WTC11 (cell line): ENCODE data around the gene TSPAN9. TPM values are rescaled to one million over a fixed set of nuclear protein-coding genes. Genes with fewer than 3 reads are reported as not detected.

Source experiments
- ATAC-seq: fragments of 200-7000 bp; cut with Tn5 transposase; 2 replicates; pipeline ENCODE4 v1.10.0; 2021; ENCODE audit warnings: mild to moderate bottlenecking, moderate library complexity
- CTCF ChIA-PET: fragments of 300-600 bp; sonication (Branson Sonifier 250); formaldehyde crosslinking; loops from one replicate; lab custom pipeline; 2021; ENCODE audit warnings: antibody characterized with exemption; lab: Charles Lee
- POLR2A ChIA-PET: fragments of 350-600 bp; sonication (Branson Sonifier 250); formaldehyde crosslinking; loops from one replicate; lab custom pipeline; 2021; ENCODE audit warnings: antibody characterized with exemption; lab: Charles Lee
- DNase-seq: peaks from one replicate; pipeline ENCODE4 v3.0.0; 2021; ENCODE audit warnings: low spot score
- H3K27ac Mint-ChIP-seq: 2 replicates; pipeline ENCODE4 v1.8.0; 2021; ENCODE audit warnings: mixed read lengths
- H3K27me3 Mint-ChIP-seq: 2 replicates; pipeline ENCODE4 v1.8.0; 2021; ENCODE audit warnings: low read depth, mild to moderate bottlenecking, moderate library complexity, mixed read lengths
- H3K36me3 Mint-ChIP-seq: 2 replicates; pipeline ENCODE4 v1.8.0; 2021; ENCODE audit warnings: mixed read lengths
- H3K4me1 Mint-ChIP-seq: 2 replicates; pipeline ENCODE4 v1.8.0; 2022; ENCODE audit warnings: mixed read lengths
- H3K4me3 Mint-ChIP-seq: 2 replicates; pipeline ENCODE4 v1.8.0; 2021; ENCODE audit warnings: mild to moderate bottlenecking, moderate library complexity, mixed read lengths
- H3K9me3 Mint-ChIP-seq: 2 replicates; pipeline ENCODE4 v1.8.0; 2021; ENCODE audit warnings: mixed read lengths
- ARID4B ChIP-seq: sonication (generic); formaldehyde crosslinking; IDR thresholded peaks from 2 replicates; pipeline ENCODE4 v1.8.0; 2023; ENCODE audit warnings: missing genetic modification reagents, mild to moderate bottlenecking, borderline replicate concordance
- ATF6 ChIP-seq: sonication (generic); formaldehyde crosslinking; IDR thresholded peaks from 2 replicates; pipeline ENCODE4 v1.8.1; 2023; ENCODE audit warnings: mild to moderate bottlenecking, missing genetic modification reagents
- CBFB ChIP-seq: sonication (generic); formaldehyde crosslinking; IDR thresholded peaks from 2 replicates; pipeline ENCODE4 v1.8.1; 2022; ENCODE audit warnings: mild to moderate bottlenecking, low read depth, missing genetic modification reagents
- E2F5 ChIP-seq: sonication (generic); formaldehyde crosslinking; IDR thresholded peaks from 2 replicates; pipeline ENCODE4 v1.8.1; 2022; ENCODE audit warnings: mild to moderate bottlenecking, moderate library complexity, missing genetic modification reagents
- FOXJ3 ChIP-seq: sonication (generic); formaldehyde crosslinking; IDR thresholded peaks from 2 replicates; pipeline ENCODE4 v1.9.0; 2021; ENCODE audit warnings: missing genetic modification reagents, mild to moderate bottlenecking, borderline replicate concordance
- FOXP1 ChIP-seq: sonication (generic); formaldehyde crosslinking; IDR thresholded peaks from 2 replicates; pipeline ENCODE4 v1.8.0; 2022; ENCODE audit warnings: missing genetic modification reagents, mild to moderate bottlenecking, moderate library complexity, borderline replicate concordance
- JUN ChIP-seq: sonication (generic); formaldehyde crosslinking; IDR thresholded peaks from 2 replicates; pipeline ENCODE4 v1.8.0; 2023; ENCODE audit warnings: mild to moderate bottlenecking, missing genetic modification reagents
- KAT7 ChIP-seq: sonication (generic); formaldehyde crosslinking; IDR thresholded peaks from 2 replicates; pipeline ENCODE4 v1.8.1; 2023; ENCODE audit warnings: missing genetic modification reagents, mild to moderate bottlenecking, borderline replicate concordance
- OVOL2 ChIP-seq: fragments of 250-450 bp; sonication (Bioruptor Pico); IDR thresholded peaks from 2 replicates; pipeline ENCODE4 v1.9.0; 2021; ENCODE audit warnings: mild to moderate bottlenecking, borderline replicate concordance
- PRRX2 ChIP-seq: fragments of 250-450 bp; sonication (Bioruptor Pico); IDR thresholded peaks from 2 replicates; pipeline ENCODE4 v1.8.0; 2021; ENCODE audit warnings: mild to moderate bottlenecking
- RELA ChIP-seq: sonication (generic); formaldehyde crosslinking; IDR thresholded peaks from 2 replicates; pipeline ENCODE4 v1.8.1; 2022; ENCODE audit warnings: missing genetic modification reagents, mild to moderate bottlenecking, borderline replicate concordance
- SMAD3 ChIP-seq: sonication (generic); formaldehyde crosslinking; IDR thresholded peaks from 2 replicates; pipeline ENCODE4 v1.8.0; 2022; ENCODE audit warnings: missing genetic modification reagents, mild to moderate bottlenecking, borderline replicate concordance
- SP1 ChIP-seq: sonication (generic); formaldehyde crosslinking; conservative IDR thresholded peaks from 2 replicates; pipeline ENCODE4 v1.8.1; 2022; ENCODE audit warnings: missing genetic modification reagents
- USF1 ChIP-seq: sonication (generic); formaldehyde crosslinking; IDR thresholded peaks from 2 replicates; pipeline ENCODE4 v1.8.0; 2022; ENCODE audit warnings: mild to moderate bottlenecking, missing genetic modification reagents
- USF2 ChIP-seq: sonication (generic); formaldehyde crosslinking; IDR thresholded peaks from 2 replicates; pipeline ENCODE4 v1.8.1; 2023; ENCODE audit warnings: mild to moderate bottlenecking, missing genetic modification reagents, moderate library complexity
- ZNF121 ChIP-seq: sonication (generic); formaldehyde crosslinking; IDR thresholded peaks from 2 replicates; pipeline ENCODE4 v1.8.0; 2023; ENCODE audit warnings: missing genetic modification reagents
- ZNF138 ChIP-seq: sonication (generic); formaldehyde crosslinking; conservative IDR thresholded peaks from 2 replicates; pipeline ENCODE4 v1.8.1; 2022; ENCODE audit warnings: mild to moderate bottlenecking, moderate library complexity, missing genetic modification reagents
- ZNF423 ChIP-seq: fragments of 250-450 bp; sonication (Bioruptor Pico); IDR thresholded peaks from 2 replicates; pipeline ENCODE4 v2.1.2; 2022; ENCODE audit warnings: mild to moderate bottlenecking, moderate library complexity
- total RNA-seq: library from RNA; stranded (reverse); gene quantifications from 3 replicates; pipeline ENCODE4 v1.2.3, GENCODE V29; 2021
- TF ChIP-seq, protein P1 (sequence below): fragments of 250-450 bp; sonication (Bioruptor Pico); IDR thresholded peaks from 2 replicates; pipeline ENCODE4 v1.9.0; 2021; ENCODE audit warnings: mild to moderate bottlenecking
- TF ChIP-seq, protein P2 (sequence below): sonication (generic); formaldehyde crosslinking; IDR thresholded peaks from 2 replicates; pipeline ENCODE4 v1.8.1; 2023; ENCODE audit warnings: mild to moderate bottlenecking, moderate library complexity, missing genetic modification reagents

The TSPAN9 gene
- total RNA-seq, 1 experiment from 2014 or later, result 27.6 TPM

GRCh38 chr12:3200814-3201233 lies 123.6 kb downstream of the TSPAN9 start:
- Mint-ChIP-seq H3K27ac (no peak overlapping the region), H3K4me1 (peaks cover 50% of the 10 kb centered on the region), H3K36me3 (0 out of 2 replicates have a peak, but pooled peaks cover 3% of the 10 kb centered on the region), H3K9me3 (no peaks in the 10 kb centered on the region), H3K27me3 (peaks cover 36% of the 10 kb centered on the region), H3K4me3 (peak overlapping the region; percentile 64)
- TF ChIP-seq CBFB (CRISPR knock-in tag), result no peak
- TF ChIP-seq FOXP1 (CRISPR knock-in tag), result 0 out of 2 replicates have a peak, but pooled peaks have one; percentile 23
- DNase-seq (peak; percentile 25), ATAC-seq (no peak)
- CTCF ChIA-PET, result interaction anchor here (1.0 to 8.1 kb wide), 12 partner anchors 32 to 128 kb away, joined by 3 to 236 read pairs (median 6); no protein-coding TSS in a partner anchor
- POLR2A ChIA-PET, result no interaction called here

DNA sequence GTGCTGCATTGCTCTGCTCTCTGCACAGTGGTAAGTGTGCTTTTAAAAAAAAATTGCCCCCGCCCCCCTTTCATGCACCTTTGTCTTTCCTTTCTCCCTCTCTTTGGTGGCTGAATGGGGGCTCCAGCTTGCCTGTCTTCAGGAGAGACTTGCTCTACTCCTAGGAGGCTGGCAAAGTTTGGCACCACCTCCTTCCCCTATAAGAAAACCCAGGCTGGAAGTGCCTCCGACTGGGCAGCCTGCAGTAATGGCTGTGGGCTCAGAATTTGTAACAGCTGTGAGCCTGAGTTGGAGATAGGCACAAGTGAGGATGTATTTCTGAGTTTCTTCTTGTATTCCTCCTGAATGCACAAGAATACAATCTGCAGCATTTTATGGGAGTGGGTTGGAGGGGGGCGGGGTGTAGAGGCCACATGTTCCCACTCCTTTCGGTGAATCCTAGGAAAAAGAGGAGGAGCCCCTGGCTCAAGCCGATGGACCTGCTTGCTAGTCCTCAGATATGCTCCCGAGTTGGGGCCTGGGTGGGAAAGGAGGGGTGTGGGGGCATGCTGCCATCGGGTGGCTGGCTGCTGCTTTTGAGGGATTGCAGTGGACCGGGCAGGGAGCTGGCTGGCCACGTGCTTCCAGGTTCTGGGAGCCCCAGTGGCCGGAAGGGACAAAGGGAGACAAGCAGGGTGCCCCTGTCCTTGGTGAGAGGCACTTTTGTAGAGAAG lies 124.3 kb downstream of the TSPAN9 start:
- Mint-ChIP-seq H3K4me1 (peaks cover 43% of the 10 kb centered on the region), H3K36me3 (0 out of 2 replicates have a peak, but pooled peaks cover 3% of the 10 kb centered on the region)

DNA sequence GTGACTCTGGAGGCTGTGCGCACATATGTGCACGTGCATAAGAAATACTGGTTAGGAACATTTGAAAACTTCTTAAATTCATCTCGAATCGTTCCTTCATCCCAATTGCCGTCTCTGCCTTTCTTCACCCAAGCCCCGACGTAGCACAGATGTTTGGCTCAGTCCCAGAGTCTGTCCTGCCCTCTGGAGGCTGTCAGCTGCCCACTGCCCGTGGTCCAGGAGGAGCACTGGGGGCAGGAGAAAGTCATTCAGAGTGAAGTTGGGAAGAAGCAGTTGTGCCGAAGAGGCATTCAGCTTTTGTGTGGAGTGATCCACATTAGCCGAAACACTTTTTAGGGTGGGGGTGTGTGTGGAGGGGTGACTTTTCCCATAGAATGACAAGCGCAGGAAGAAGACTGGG lies 124.9 kb downstream of the TSPAN9 start:
- no peak for DNase-seq
- Mint-ChIP-seq H3K27me3 (peaks cover 36% of the 10 kb centered on the region), H3K4me1 (peaks cover 37% of the 10 kb centered on the region), H3K4me3 (peak overlapping the region; percentile 64), H3K9me3 (no peaks in the 10 kb centered on the region), H3K27ac (no peak overlapping the region), H3K36me3 (0 out of 2 replicates have a peak, but pooled peaks cover 3% of the 10 kb centered on the region)
- ChIA-PET POLR2A (no interaction called here), CTCF (interaction anchor here (0.7 to 8.1 kb wide), 20 partner anchors 10 to 356 kb away, joined by 3 to 243 read pairs (median 5); no protein-coding TSS in a partner anchor)
- no peak for ATAC-seq
- no peak for TF ChIP-seq ZNF121
- no peak for TF ChIP-seq PRRX2
- TF ChIP-seq FOXJ3 (CRISPR knock-in tag), result no peak
- TF ChIP-seq ARID4B (CRISPR knock-in tag), result no peak
- no peak for TF ChIP-seq E2F5 (CRISPR knock-in tag)
- TF ChIP-seq KAT7 (CRISPR knock-in tag), result no peak
- TF ChIP-seq, protein P1, sequence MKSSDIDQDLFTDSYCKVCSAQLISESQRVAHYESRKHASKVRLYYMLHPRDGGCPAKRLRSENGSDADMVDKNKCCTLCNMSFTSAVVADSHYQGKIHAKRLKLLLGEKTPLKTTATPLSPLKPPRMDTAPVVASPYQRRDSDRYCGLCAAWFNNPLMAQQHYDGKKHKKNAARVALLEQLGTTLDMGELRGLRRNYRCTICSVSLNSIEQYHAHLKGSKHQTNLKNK (CRISPR knock-in tag), result no peak
- TF ChIP-seq, protein P2, sequence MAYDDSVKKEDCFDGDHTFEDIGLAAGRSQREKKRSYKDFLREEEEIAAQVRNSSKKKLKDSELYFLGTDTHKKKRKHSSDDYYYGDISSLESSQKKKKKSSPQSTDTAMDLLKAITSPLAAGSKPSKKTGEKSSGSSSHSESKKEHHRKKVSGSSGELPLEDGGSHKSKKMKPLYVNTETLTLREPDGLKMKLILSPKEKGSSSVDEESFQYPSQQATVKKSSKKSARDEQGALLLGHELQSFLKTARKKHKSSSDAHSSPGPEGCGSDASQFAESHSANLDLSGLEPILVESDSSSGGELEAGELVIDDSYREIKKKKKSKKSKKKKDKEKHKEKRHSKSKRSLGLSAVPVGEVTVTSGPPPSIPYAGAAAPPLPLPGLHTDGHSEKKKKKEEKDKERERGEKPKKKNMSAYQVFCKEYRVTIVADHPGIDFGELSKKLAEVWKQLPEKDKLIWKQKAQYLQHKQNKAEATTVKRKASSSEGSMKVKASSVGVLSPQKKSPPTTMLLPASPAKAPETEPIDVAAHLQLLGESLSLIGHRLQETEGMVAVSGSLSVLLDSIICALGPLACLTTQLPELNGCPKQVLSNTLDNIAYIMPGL, result no peak
- TF ChIP-seq USF2 (CRISPR knock-in tag), result no peak

More for the DNA sequence above, 124.3 kb downstream of the TSPAN9 start:
- peak overlapping the region; percentile 64 for H3K4me3 Mint-ChIP-seq
- no peak overlapping the region for H3K27ac Mint-ChIP-seq
- ChIA-PET POLR2A (interaction anchor here (0.5 kb wide), 1 partner anchor 43 kb away, joined by 4 read pairs; no protein-coding TSS in a partner anchor), CTCF (interaction anchor here (0.7 to 8.1 kb wide), 17 partner anchors 9 to 129 kb away, joined by 3 to 243 read pairs (median 6); no protein-coding TSS in a partner anchor)
- no peaks in the 10 kb centered on the region for H3K9me3 Mint-ChIP-seq
- no peak for TF ChIP-seq SP1 (CRISPR knock-in tag)
- TF ChIP-seq JUN (CRISPR knock-in tag), result no peak
- no peak for TF ChIP-seq ZNF423 (CRISPR knock-in tag)
- no peak for TF ChIP-seq OVOL2 (CRISPR knock-in tag)
- no peak for TF ChIP-seq RELA (CRISPR knock-in tag)
- TF ChIP-seq SMAD3 (CRISPR knock-in tag), result no peak
- no peak for TF ChIP-seq ATF6 (CRISPR knock-in tag)
- no peak for TF ChIP-seq USF1 (CRISPR knock-in tag)
- no peak for TF ChIP-seq ZNF138
- H3K27me3 Mint-ChIP-seq, result peaks cover 36% of the 10 kb centered on the region
- no peak for ATAC-seq
- no peak for DNase-seq
